IPS DF 6.9 (cell line): ENCODE measurements around the gene FBXO42.

Experiments
- DNase-seq: peaks from one replicate; pipeline ENCODE4 v3.0.0-alpha.2; 2013; ENCODE audit warnings: low read depth, low spot score
- H3K27ac ChIP-seq: one replicate; pipeline ENCODE4 v1.5.1; 2013; ENCODE audit warnings: low read length, control low read depth
- H3K27me3 ChIP-seq: 2 replicates; pipeline ENCODE4 v1.6.1; 2013; ENCODE audit warnings: mild to moderate bottlenecking, low read length; ENCODE audit not compliant: control insufficient read depth, insufficient read depth
- H3K36me3 ChIP-seq: 2 replicates; pipeline ENCODE4 v1.6.1; 2013; ENCODE audit warnings: low read length; ENCODE audit not compliant: control insufficient read depth, insufficient read depth
- H3K4me1 ChIP-seq: 2 replicates; pipeline ENCODE4 v1.6.1; 2013; ENCODE audit warnings: low read length; ENCODE audit not compliant: control insufficient read depth, insufficient read depth
- H3K4me3 ChIP-seq: 2 replicates; pipeline ENCODE4 v1.5.1; 2013; ENCODE audit warnings: mild to moderate bottlenecking, low read length
- H3K9me3 ChIP-seq: 2 replicates; pipeline ENCODE4 v1.6.1; 2013; ENCODE audit warnings: low read length, inconsistent platforms; ENCODE audit not compliant: control insufficient read depth, insufficient read depth
- WGBS: extraction: QIAGEN DNeasy Blood & Tissue Kit; methylation state at CpG from one replicate; pipeline ENCODE4 v1.1.7; 2013; ENCODE audit warnings: mixed read lengths, missing lambda C conversion rate; ENCODE audit not compliant: insufficient read length, insufficient coverage; 5-methylcytosine and 5-hydroxymethylcytosine counted together

FBXO42 gene

DNA sequence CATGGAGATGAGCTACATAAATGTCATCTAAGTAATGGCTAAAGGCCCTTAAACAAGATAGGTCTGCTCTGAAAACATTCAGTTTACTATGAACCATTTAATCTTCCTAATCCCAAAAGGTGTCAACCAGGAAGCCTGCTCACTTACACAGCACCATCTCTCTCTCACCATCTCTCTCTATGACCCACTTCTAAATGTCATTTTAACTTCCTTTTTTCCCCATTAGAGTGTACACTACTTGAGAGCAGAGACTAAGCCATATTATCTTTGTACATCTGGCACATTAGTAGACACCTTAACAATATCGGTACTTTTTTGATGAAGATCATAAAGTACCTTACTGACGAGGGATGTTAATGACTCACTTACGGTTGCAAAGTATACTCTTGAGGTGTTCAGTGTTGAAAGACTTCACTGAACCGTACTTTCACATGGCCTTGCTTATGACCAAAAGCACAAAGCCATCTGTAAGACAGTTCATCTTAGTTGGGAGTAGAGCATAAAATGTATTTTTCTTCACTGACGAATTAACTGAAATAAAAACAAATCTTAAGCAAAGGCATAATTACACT is 25.4 kb downstream of the FBXO42 start:
- no peaks in the 10 kb centered on the region for H3K9me3 ChIP-seq
- no peak overlapping the region for H3K27ac ChIP-seq
- no peaks in the 10 kb centered on the region for H3K36me3 ChIP-seq
- no peak for DNase-seq
- no peaks in the 10 kb centered on the region for H3K4me1 ChIP-seq
- no peak overlapping the region for H3K4me3 ChIP-seq
- no CpG with 5 or more reads among the region's 5 CpGs for WGBS
- H3K27me3 ChIP-seq, result no peaks in the 10 kb centered on the region

GRCh38 chr1:16324456-16324890 is 27.8 kb downstream of the FBXO42 start:
- Histone ChIP-seq H3K4me1 (no peaks in the 10 kb centered on the region), H3K27ac (no peak overlapping the region), H3K27me3 (no peaks in the 10 kb centered on the region), H3K36me3 (no peaks in the 10 kb centered on the region), H3K4me3 (no peak overlapping the region), H3K9me3 (no peaks in the 10 kb centered on the region)
- WGBS, result no CpG with 5 or more reads among the region's 6 CpGs
- no peak for DNase-seq

- no peak overlapping the region for H3K4me3 ChIP-seq
- no peaks in the 10 kb centered on the region for H3K27me3 ChIP-seq
- no peaks in the 10 kb centered on the region for H3K36me3 ChIP-seq
- H3K9me3 ChIP-seq, result no peaks in the 10 kb centered on the region
- WGBS, result no CpG with 5 or more reads among the region's 4 CpGs
- no peak for DNase-seq
- no peaks in the 10 kb centered on the region for H3K4me1 ChIP-seq
- H3K27ac ChIP-seq, result no peak overlapping the region
These were observed 31.0 kb downstream of the FBXO42 start for GRCh38 chr1:16321176-16321867.

GRCh38 chr1:16318555-16318954 is 33.7 kb downstream of the FBXO42 start:
- peaks cover 3% of the 10 kb centered on the region; the same call in 1 of the 2 replicates for H3K36me3 ChIP-seq
- no peak overlapping the region for H3K27ac ChIP-seq
- no peaks in the 10 kb centered on the region for H3K27me3 ChIP-seq
- no peaks in the 10 kb centered on the region for H3K9me3 ChIP-seq
- no CpG with 5 or more reads among the region's 3 CpGs for WGBS
- H3K4me1 ChIP-seq, result no peaks in the 10 kb centered on the region
- no peak overlapping the region for H3K4me3 ChIP-seq
- DNase-seq, result no peak

- Histone ChIP-seq H3K27ac (no peak overlapping the region), H3K27me3 (no peaks in the 10 kb centered on the region), H3K36me3 (peaks cover 3% of the 10 kb centered on the region; the same call in 1 of the 2 replicates), H3K4me3 (no peak overlapping the region), H3K9me3 (no peaks in the 10 kb centered on the region), H3K4me1 (no peaks in the 10 kb centered on the region)
- no CpG with 5 or more reads among the region's 4 CpGs for WGBS
- no peak for DNase-seq
These were observed 36.8 kb downstream of the FBXO42 start for GRCh38 chr1:16315437-16315836.

DNA sequence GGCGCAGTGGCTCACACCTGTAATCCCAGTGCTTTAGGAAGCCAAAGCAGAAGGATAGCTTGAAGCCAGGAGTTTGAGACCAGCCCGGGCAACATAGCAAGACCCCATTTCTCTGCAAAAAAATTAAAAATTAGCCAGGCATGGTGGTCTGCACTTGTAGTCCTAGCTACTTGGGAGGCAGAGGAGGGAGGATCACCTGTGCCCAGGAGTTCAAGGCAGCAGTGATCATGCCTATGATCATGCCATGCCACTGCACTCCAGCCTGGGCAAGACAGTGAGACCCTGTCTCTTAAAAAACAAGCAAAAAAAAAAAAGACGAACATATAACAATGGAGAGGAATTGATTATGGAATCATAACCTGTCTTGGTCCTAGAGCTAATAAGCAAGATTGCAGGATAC is 45.1 kb downstream of the FBXO42 start:
- no peak overlapping the region for H3K27ac ChIP-seq
- WGBS, result no CpG with 5 or more reads among the region's 3 CpGs
- no peaks in the 10 kb centered on the region for H3K9me3 ChIP-seq
- no peak for DNase-seq
- 0 out of 2 replicates have a peak, but pooled peaks cover 3% of the 10 kb centered on the region for H3K36me3 ChIP-seq
- no peaks in the 10 kb centered on the region for H3K27me3 ChIP-seq
- H3K4me3 ChIP-seq, result no peak overlapping the region
- no peaks in the 10 kb centered on the region for H3K4me1 ChIP-seq

DNA sequence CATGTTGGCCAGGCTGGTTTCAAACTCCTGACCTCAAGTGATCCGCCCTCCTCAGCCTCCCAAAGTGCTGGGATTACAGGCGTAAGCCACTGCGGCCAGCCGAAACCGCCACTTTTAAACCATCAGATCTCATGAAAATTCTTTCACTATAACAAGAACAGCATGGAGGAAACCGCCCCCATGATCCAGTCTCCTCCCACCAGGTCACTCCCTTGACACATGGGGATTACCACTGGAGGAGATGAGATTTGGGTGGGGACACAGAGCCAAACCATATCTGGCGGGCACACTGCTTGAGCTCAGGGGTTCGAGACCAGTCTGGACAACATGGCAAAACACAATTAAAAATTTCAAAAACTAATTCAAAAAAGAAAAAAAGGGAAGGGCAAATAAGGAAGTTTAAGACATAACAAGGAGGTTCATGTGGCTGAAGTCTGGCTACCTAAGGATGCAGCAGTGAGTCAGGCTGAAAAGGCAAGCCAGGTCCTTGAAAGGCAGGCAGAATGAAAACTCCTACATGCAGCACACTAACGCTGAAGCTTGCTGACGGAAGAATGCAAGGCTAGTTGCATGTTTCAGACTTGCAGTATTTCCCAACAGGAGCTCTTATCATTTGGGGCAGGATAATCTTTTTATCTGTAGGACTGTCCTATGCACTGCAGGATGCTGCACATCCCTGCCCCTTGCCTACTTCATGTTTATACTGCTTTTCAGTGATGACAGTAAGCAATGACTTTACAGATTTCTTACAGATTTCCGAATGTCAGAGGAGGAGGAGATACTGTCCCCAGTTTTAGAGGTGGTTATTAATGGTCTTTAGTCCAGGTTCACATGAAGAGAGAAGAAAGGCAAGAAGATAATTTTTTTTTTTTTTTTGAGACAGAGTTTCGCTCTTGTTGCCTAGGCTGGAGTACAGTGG is 49.3 kb downstream of the FBXO42 start:
- no peak for DNase-seq
- H3K27me3 ChIP-seq, result no peaks in the 10 kb centered on the region
- WGBS, result no CpG with 5 or more reads among the region's 12 CpGs
- no peaks in the 10 kb centered on the region for H3K4me1 ChIP-seq
- no peaks in the 10 kb centered on the region for H3K9me3 ChIP-seq
- 0 out of 2 replicates have a peak, but pooled peaks cover 3% of the 10 kb centered on the region for H3K36me3 ChIP-seq
- no peak overlapping the region for H3K4me3 ChIP-seq
- H3K27ac ChIP-seq, result no peak overlapping the region

DNA sequence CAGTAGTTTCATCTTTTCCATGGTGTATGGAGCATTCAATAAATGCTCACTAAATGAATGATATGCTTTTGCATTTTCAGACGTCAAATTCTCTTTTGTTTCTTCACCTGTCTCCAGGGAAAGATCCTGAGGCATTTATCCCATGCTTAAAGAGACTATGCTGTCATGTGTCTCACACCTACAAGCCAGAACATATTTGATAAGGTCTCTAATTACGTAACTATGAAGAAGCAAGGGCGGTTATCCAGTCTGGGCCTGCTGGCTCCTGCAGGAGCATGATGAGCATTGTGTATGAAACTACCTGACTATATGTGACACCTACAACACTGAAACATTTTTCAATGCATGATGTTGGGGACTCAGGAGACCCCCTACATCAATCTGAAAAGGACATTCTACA is 51.8 kb downstream of the FBXO42 start:
- Histone ChIP-seq H3K27ac (no peak overlapping the region), H3K4me1 (no peaks in the 10 kb centered on the region), H3K4me3 (no peak overlapping the region), H3K9me3 (no peaks in the 10 kb centered on the region), H3K36me3 (0 out of 2 replicates have a peak, but pooled peaks cover 3% of the 10 kb centered on the region), H3K27me3 (no peaks in the 10 kb centered on the region)
- no CpG with 5 or more reads among the region's 3 CpGs for WGBS
- DNase-seq, result no peak

- H3K9me3 ChIP-seq, result no peaks in the 10 kb centered on the region; the same call in 1 of the 2 replicates
- H3K4me1 ChIP-seq, result no peaks in the 10 kb centered on the region
- no peak overlapping the region for H3K4me3 ChIP-seq
- WGBS, result no CpG with 5 or more reads among the region's 12 CpGs
- 0 out of 2 replicates have a peak, but pooled peaks cover 3% of the 10 kb centered on the region for H3K36me3 ChIP-seq
- H3K27me3 ChIP-seq, result no peaks in the 10 kb centered on the region
- DNase-seq, result no peak
- H3K27ac ChIP-seq, result no peak overlapping the region
These were observed 53.6 kb downstream of the FBXO42 start for GRCh38 chr1:16298653-16299052.

GRCh38 chr1:16296643-16297042 is 55.6 kb downstream of the FBXO42 start:
- Histone ChIP-seq H3K27ac (no peak overlapping the region), H3K4me3 (no peak overlapping the region), H3K36me3 (no peaks in the 10 kb centered on the region), H3K9me3 (no peaks in the 10 kb centered on the region; the same call in 1 of the 2 replicates), H3K27me3 (no peaks in the 10 kb centered on the region), H3K4me1 (no peaks in the 10 kb centered on the region)
- no peak for DNase-seq
- WGBS, result no CpG with 5 or more reads among the region's 4 CpGs
